Measurements from ENCODE around the gene POU3F1.

The POU3F1 gene

DNA sequence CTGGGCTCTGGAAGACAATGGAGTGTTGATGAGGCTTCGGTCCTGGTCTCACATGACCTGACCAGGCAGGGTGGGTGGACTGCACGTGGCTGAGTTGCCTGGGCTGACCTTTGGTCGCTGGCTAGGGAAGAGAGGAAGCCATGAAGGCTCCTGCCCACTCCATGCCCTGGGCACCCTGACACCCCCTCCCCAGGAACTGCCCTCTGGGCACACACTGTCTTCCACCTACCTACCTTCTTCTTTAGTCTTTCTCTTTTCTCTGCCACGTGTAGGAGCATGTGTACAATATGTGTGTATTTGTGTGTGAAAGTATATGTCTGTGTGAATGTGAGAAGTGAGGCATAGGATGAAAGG, 15.1 kb downstream of the POU3F1 start:
- H3K4me3 ChIP-seq (ENCODE audit: low read length): no peak overlapping the region
- TF ChIP-seq, protein P1, sequence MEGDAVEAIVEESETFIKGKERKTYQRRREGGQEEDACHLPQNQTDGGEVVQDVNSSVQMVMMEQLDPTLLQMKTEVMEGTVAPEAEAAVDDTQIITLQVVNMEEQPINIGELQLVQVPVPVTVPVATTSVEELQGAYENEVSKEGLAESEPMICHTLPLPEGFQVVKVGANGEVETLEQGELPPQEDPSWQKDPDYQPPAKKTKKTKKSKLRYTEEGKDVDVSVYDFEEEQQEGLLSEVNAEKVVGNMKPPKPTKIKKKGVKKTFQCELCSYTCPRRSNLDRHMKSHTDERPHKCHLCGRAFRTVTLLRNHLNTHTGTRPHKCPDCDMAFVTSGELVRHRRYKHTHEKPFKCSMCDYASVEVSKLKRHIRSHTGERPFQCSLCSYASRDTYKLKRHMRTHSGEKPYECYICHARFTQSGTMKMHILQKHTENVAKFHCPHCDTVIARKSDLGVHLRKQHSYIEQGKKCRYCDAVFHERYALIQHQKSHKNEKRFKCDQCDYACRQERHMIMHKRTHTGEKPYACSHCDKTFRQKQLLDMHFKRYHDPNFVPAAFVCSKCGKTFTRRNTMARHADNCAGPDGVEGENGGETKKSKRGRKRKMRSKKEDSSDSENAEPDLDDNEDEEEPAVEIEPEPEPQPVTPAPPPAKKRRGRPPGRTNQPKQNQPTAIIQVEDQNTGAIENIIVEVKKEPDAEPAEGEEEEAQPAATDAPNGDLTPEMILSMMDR (IDR thresholded peaks at IDR 0.05; ENCODE audit: insufficient read depth, low read depth, low read length, missing control alignments): no peak
- no peak for DNase-seq (ENCODE audit: low read depth)

DNA sequence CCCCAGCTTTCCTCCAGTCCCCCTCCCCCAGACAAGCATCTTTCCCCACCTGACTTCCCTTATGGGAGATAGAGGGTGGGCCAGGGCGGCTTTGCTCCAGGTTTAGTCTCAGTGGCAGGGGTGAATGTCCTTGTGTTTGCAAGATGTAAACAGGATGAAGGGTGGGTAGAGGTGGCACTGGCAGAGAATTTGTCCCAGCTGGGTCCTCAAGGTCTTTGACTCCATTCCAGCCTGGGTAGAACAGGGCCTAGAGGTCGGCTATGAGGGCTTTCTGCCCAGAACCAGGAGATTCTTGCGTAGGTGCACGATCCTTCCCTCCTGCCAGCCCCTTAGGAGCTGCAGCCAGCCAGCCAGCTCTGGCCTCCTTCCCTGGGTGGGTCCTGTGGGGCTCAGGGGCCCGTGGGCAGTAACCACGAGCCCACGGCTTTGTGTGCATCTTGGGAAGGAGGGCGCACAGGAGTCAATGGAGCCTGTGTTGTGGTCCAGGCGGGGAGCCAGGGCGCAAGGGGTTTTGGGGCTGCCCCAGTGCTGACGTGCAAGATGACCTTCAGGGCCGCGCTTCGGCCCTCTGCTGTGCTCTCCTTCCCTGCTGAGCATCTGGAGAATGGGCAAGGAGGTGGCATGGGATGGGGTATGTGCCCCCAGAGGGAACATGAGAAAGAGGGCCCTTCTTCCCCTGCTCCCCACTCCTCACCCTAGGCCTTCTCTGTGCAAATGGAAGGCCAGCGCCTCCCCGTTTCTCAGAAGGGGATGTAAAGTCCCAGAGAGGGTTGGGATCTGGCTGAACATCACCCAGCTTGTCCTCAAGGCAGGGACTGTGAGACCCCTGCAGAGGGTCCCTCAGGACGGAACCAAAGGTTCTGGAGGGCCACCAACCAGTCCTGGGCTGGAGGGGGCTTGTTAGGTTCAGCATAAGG, 15.7 kb downstream of the POU3F1 start:
- TF ChIP-seq, protein P1 (IDR thresholded peaks at IDR 0.05; ENCODE audit: insufficient read depth, low read depth, low read length, missing control alignments): no peak
- DNase-seq (ENCODE audit: low read depth): no peak
- no peak overlapping the region for H3K4me3 ChIP-seq (ENCODE audit: low read length)

DNA sequence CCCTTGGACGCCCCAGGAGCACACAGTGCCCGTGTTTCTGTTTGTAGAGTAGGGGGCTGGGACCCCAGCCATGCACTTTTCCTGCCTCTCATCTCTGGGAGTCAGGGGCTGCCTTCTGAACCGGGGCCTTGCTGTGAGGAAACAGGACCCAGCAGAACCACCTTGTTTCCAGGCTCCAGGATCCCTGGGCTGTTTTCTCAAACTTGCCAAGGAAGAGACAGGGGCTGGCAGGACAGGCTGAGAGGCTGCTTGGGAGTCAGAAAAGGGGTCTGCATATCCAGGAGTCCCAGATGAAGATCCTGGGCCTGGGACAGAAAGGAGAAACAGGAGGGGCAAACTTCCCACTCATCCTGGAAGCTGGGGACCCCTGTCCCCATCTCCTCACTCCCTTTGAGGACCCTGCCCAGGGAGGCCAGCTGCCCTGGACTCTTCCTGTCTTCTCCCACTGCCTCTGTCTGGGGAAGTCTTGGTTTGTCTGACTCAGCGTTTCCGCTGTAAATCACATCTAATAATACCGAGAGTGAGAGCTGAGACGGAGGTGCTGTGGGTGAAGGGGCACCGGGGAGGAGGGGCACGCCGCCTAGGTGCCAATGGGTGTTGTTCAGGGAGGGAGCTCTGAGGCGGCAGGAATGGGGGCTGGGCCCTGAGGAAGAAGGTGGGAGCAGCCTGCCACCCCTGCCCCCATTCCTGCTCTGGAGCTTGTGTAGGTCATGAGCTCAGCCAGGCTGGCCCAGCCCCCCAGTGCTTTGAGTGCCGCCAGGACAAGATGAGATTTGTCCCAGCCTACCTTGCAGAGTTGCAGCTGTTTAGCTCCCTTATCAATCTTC, 16.7 kb downstream of the POU3F1 start:
- TF ChIP-seq, protein P1 (IDR thresholded peaks at IDR 0.05; ENCODE audit: insufficient read depth, low read depth, low read length, missing control alignments): no peak
- peak; percentile 80 for DNase-seq (ENCODE audit: low read depth)
- H3K4me3 ChIP-seq (ENCODE audit: low read length): no peak overlapping the region

DNA sequence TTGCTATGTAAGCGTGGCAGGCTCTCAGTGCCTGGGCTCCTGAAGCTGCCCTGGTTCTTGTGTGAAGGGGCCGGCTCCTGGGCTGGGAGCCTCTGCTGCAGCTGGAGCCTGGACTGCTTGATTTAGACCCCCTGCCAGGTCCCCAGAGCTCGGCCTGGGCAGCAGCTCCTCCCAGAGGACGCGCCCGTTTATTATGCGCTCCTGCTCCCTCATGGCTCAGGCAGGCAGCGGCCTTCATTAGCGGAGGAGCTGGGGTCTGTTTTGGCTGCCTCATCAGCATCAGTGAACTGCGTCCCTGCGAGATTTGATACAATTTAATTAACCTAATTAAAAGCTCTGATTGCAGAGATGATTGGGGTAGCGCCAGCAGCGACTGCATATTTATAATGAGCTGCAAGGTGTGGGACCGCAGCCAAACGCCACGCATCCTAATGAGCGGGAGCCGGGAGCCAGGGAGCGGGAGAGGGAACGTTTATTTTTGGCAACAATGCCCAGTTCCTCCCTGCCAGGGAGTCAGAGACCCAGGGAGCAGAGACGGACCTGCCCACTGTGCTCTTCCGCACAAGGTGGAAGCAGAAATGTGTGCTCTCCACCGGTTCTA, 17.4 kb downstream of the POU3F1 start:
- DNase-seq (ENCODE audit: low read depth): no peak
- H3K4me3 ChIP-seq (ENCODE audit: low read length): no peak overlapping the region
- TF ChIP-seq, protein P1 (IDR thresholded peaks at IDR 0.05; ENCODE audit: insufficient read depth, low read depth, low read length, missing control alignments): no peak

DNA sequence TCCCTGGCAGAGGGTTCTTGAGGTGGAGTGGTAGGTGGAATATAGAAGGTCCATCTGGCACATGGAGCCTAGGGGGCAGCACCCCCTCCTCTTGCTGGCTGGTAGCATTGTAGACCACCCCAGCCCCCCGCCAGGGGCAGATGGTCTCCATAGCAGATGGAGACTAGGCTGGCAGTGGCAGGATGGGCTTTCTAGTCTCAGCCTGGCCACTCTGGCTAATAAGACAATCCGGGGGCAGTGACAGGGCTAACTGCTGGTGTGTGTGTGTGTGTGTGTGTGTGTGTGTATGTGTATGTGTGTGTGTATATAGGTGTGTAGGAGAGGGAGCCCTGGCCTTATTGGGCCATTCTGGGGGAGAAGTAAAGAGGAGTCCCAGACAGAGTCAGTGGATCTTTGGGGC, 17.9 kb downstream of the POU3F1 start:
- H3K4me3 ChIP-seq (ENCODE audit: low read length): no peak overlapping the region
- no peak for DNase-seq (ENCODE audit: low read depth)
- TF ChIP-seq, protein P1 (IDR thresholded peaks at IDR 0.05; ENCODE audit: insufficient read depth, low read depth, low read length, missing control alignments): no peak

DNA sequence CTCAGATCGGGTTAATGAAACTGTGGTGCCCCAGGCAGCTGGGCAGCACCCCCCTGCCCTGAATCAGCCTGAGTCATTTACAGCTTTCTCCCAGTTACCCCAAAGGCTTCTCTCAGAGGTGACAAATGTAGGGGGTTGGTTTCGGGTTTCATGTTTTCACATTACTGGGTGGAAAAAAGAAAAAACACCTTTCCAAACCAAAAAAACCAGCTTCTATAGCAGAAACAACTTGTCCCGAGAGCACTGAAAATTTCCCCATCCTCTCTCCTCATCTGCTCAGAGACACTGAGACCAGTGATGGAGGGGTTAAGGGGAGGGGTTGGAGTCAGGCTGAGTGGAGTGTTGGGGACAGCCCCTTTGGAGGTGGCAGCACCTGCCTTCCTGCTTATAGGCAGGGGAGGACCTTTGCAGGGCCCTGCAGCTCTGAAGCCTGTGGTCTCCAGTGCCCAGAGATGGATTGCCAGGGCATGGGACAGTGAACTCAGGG, 18.4 kb downstream of the POU3F1 start:
- DNase-seq (ENCODE audit: low read depth): peak; percentile 89
- H3K4me3 ChIP-seq (ENCODE audit: low read length): no peak overlapping the region
- TF ChIP-seq, protein P1 (IDR thresholded peaks at IDR 0.05; ENCODE audit: insufficient read depth, low read depth, low read length, missing control alignments): no peak
